Fibroblast of skin of left quadriceps (primary cell): ENCODE data around the gene ANKRD29.

Source experiments
- DNase-seq, 2 experiments: peaks; one replicate each; pipeline ENCODE4 v3.0.0-alpha.2; 2013; ENCODE audit warnings: low read depth in 2 of 2

The ANKRD29 gene

DNA sequence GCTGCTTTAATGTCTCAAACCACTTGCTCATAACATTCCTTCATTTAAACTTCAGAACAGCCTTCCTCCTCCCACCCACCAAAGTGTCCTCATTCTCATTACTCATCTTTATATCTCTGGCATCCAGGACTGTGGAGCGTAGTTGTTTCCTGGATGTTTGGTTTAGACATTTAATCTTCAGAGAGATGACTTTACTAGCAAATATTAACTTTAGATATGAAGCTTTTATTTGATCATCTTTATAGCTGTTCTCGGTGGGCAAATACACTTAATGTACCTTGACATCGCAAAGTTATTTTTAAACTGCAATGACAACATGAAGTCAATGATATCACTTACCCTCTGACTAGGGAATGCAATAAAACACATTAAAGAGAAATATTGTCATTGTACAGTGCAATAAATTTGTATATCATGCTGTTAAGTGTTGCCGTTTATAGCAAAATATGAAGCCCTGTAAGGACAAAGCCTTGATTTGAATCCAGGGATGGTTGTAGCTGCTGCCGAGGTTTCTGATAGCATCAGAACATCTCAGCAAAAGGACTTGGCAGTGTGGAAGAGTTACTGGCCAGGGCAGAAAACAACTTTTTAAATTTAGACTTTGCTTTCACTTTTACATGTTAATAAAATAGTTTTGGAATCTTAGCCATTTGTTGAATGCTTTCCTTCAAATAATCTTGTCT, 21.9 kb upstream of the ANKRD29 start:
- DNase-seq: no peak

DNA sequence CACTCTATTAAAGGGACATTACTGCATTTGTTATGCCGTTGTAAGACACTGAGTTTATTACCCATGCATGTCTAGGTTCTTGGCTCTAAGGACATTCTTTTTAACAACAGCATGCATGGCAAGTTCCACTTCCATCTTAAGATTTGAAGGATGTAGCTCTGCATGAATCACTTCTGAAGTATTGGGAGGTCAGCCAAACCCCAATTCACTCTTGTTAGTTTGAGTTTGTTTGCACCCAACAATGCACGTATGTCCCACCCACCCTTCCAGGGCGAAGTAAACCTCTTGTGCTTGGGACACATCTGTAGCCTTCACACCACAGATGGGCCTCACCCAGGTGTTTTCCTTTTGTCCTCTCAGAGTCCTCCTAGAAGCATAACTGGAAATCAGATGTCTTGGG, 21.0 kb upstream of the ANKRD29 start:
- DNase-seq: no peak

GRCh38 chr18:23683155-23683554, 20.4 kb upstream of the ANKRD29 start:
- DNase-seq: no peak

GRCh38 chr18:23682472-23682871, 19.8 kb upstream of the ANKRD29 start:
- no peak for DNase-seq

- DNase-seq: no peak
These were observed 19.3 kb upstream of the ANKRD29 start for GRCh38 chr18:23682045-23682444.

DNA sequence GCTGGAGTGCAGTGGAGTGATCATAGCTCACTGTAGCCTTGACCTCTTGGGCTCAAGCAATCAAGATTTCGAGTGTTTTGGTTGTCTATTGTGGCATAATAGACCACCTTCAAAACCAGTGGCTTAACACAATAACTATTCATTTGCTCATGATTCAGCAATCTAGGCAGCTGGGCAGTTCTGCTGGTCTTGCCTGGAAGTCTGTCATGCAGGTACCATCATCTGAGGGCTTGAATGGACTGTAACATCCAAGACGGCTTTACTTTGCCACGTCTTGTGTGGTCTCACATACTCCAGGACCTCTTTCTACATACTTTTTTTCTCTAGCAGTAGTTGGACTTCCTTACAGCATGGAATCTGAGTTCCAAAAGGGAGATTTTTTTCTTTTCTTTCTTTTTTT, 13.2 kb upstream of the ANKRD29 start:
- no peak for DNase-seq

- DNase-seq: no peak
These were observed 12.5 kb upstream of the ANKRD29 start for GRCh38 chr18:23675236-23675635.

DNA sequence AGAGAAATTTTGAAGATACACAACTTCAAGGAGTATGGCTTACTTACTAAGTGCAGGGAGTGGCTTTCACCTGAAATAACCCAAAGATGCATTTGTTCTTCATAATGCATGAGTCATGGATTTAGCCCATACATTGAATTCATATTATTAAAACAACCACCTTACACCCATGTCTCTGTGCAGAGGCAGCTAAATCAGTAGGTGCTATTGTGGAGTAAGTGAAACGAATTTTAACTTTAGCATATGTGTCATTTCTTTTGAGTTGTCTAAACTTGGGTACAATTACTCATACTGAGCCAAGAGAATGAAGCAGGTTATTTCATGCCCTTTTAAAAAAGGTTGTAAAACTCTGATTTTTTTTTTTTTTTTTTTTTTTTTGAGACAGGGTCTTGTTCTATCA, 11.0 kb upstream of the ANKRD29 start:
- no peak for DNase-seq

GRCh38 chr18:23671564-23671963, 8.9 kb upstream of the ANKRD29 start:
- DNase-seq: no peak

- DNase-seq: no peak
These were observed 7.2 kb upstream of the ANKRD29 start for GRCh38 chr18:23669804-23670405.

DNA sequence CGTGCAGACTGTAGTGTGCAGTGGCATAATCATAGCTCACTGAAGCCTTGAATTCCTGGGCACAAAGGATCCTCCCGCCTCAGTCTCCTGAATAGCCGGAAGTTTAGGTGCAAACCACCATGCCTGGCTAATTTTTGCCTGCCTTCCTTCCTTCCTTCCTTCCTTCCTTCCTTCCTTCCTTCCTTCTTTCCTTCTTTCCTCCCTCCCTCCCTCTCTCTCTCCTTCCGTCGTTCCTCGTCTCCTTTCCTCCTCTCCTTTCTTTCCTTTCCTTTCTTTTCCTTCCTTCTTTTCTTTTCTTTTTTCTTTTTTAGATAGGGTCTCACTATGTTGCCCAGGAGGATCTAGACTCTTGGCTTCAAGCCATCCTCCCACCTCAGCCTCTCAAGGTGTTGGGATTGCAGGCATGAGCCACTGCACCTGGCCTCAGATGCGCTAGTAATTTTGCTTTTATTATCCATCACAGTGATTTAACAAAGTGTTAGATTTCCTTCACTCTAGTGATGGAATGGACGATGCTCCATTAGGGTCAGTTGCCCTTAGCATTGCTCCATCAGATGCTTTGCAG, 6.6 kb upstream of the ANKRD29 start:
- no peak for DNase-seq

DNA sequence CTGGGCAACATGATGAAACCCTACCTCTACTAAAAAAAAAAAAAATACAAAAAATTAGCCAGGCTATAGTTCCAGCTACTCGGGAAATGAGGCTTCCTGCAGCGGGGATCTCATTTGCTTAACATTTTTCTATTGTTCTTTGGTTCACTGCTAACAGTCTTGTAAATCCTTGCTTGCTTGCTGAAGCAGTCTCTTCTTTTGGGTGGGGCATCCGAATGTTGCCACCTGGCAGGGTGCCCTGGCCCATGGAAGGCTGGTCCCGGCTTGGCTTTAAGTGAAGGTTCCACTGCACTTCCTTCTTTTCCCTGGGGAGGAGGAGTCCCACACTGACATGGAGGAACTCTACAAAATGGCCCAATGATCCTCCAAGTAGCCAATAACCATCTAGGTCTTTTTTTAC, 6.0 kb upstream of the ANKRD29 start:
- DNase-seq: no peak

GRCh38 chr18:23667114-23667513, 4.4 kb upstream of the ANKRD29 start:
- DNase-seq: no peak

DNA sequence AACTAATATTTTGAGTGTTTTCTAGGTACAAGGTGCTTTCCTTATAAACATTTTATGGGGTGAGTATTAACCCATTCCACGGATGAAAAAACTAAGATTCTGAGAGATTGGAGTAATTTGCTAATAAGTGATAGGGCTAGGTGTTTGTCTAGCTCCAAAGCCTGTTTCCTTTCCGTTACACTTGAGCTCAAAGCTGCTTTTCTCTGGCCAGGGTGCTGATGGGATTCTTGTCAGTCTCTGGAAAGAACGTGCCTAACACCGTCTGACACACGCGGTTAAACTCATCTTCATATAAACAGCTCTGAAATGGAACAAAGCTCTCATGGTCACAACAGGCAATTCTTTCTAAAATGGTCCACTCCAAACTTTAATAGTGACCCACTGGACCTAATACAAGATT, 2.0 kb upstream of the ANKRD29 start:
- no peak for DNase-seq

DNA sequence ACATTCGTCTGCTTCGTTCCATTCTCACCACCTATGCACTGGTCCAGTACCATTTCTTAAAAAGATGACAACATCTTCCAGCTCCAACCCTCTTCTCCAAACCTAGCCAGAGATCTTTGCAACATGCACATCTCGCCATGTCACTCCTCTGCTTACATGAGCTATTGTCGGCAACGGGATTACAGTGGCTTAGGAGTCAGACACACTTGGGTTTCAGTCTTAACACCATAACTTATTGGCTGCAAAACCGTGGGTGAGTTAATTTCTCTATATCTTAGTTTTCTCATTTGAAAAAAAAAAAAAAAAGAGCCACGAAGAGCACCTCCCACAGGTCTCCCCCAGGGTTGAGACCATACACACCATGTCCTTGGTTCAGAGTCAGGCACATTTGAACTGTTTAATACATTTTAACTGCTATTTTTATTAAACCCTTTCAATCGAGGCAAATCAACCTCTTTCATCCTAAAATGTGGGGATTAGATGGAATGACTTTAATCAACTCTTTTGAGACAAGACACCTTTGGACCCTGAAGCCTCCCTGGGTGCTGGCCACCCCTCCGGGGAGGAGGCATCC, 889 bp downstream of the ANKRD29 start:
- no peak for DNase-seq

- DNase-seq: no peak
These were observed 4.4 kb downstream of the ANKRD29 start for GRCh38 chr18:23658285-23658684.

GRCh38 chr18:23652232-23652631, 10.5 kb downstream of the ANKRD29 start:
- no peak for DNase-seq

DNA sequence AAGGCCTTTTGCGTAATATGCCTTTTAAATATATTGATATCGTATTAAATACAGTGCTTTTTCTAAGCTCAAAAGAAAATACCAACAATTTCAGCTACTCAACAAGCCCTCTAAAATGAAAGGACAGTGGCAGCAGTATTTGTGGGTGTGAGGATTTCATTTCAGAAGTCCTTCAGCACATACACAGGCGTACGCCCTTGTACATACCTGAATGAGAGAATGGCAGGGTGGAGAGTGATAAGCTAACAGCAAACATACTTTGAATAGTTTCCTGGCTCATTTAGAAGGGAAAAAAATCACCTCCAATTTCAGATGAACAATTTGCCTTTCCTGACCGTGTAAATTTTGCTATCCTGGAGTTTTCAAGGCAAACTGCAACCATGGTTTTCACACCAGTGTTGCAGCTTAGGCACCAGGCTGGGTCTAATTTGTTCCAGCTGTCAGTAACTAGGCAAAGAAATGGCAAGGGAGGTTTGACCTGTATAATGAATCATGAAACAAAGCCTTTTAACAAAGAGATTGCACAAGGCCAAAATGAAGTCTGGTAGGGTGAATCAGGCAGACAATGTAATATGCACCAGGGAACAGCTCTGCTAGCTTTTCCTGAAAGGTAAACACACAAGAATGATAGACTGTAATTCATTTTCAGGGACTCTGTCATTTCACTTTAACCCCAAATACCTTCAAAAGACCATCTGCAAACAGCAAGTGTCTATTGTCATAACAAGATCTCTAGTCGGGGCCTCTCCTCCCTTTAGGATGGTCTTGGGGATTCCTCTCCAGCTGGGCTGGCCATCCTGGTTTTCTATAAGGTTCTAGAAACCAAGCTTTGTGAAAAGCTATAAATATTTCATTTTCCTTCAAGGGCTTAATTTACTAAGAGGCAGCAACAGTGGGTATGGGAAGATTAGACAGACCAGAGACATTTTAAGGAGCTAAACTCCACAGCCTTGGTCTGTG, 11.5 kb downstream of the ANKRD29 start:
- DNase-seq: peak; percentile 84

- DNase-seq: no peak
These were observed 13.6 kb downstream of the ANKRD29 start for GRCh38 chr18:23648940-23649607.

GRCh38 chr18:23648456-23648855, 14.3 kb downstream of the ANKRD29 start:
- no peak for DNase-seq

- DNase-seq: no peak
These were observed 16.4 kb downstream of the ANKRD29 start for GRCh38 chr18:23646282-23646681.
